Endometrium (tissue), 2 donors: Measurements from ENCODE around the gene BMP8A.
"Not testable (repeated sequence)": the region's sequence is repeated elsewhere in the genome, so short reads cannot be mapped to it uniquely, and the experiment has no call there.

Experiments
- FAIRE-seq: peaks from 2 replicates; lab custom pipeline; 2012; peaks lifted over from hg19 to GRCh38; lab: Jason Lieb, UNC
- donor health status: control.
- donor health status: control.

BMP8A gene

GRCh38 chr1:39491146-39491921 is at the start of gene BMP8A:
TSS of gene BMP8A (plus strand) at chr1:39491636. CDS start at chr1:39491992, 356 bp downstream.
- no peak for FAIRE-seq

GRCh38 chr1:39441797-39442196 is 49.6 kb upstream of the BMP8A start:
- no peak for FAIRE-seq

- FAIRE-seq, result no peak
These were observed 45.9 kb upstream of the BMP8A start for GRCh38 chr1:39445573-39445972.

GRCh38 chr1:39446986-39447567 is 44.4 kb upstream of the BMP8A start:
- no peak for FAIRE-seq

- FAIRE-seq, result not testable (repeated sequence)
These were observed 41.4 kb upstream of the BMP8A start for GRCh38 chr1:39450041-39450440.

GRCh38 chr1:39450956-39451606 is 40.4 kb upstream of the BMP8A start:
- FAIRE-seq, result no peak

GRCh38 chr1:39452081-39452480 is 39.4 kb upstream of the BMP8A start:
- no peak for FAIRE-seq

GRCh38 chr1:39452540-39452939 is 38.9 kb upstream of the BMP8A start:
- no peak for FAIRE-seq

- FAIRE-seq, result no peak
These were observed 37.8 kb upstream of the BMP8A start for GRCh38 chr1:39453603-39454002.

GRCh38 chr1:39458991-39459390 is 32.4 kb upstream of the BMP8A start:
- no peak for FAIRE-seq

GRCh38 chr1:39462074-39462473 is 29.4 kb upstream of the BMP8A start:
- no peak for FAIRE-seq

- no peak for FAIRE-seq
These were observed 24.9 kb upstream of the BMP8A start for GRCh38 chr1:39466413-39467107.

- peak; percentile 98 for FAIRE-seq
These were observed 24.2 kb upstream of the BMP8A start for GRCh38 chr1:39467108-39467720.

GRCh38 chr1:39469150-39469549 is 22.3 kb upstream of the BMP8A start:
- FAIRE-seq, result no peak

- FAIRE-seq, result no peak
These were observed 21.4 kb upstream of the BMP8A start for GRCh38 chr1:39470040-39470439.

GRCh38 chr1:39472826-39473225 is 18.6 kb upstream of the BMP8A start:
- no peak for FAIRE-seq

GRCh38 chr1:39473324-39473723 is 18.1 kb upstream of the BMP8A start:
- FAIRE-seq, result no peak

GRCh38 chr1:39474810-39475209 is 16.6 kb upstream of the BMP8A start:
- no peak for FAIRE-seq

- FAIRE-seq, result not testable (repeated sequence)
These were observed 15.9 kb upstream of the BMP8A start for GRCh38 chr1:39475551-39475950.

GRCh38 chr1:39478126-39478915 is 13.1 kb upstream of the BMP8A start:
- FAIRE-seq, result no peak

- FAIRE-seq, result no peak
These were observed 10.1 kb upstream of the BMP8A start for GRCh38 chr1:39481289-39481688.
